Ovary (tissue), 3 donors: ENCODE measurements around the gene SORD.

Experiments
- POLR2A ChIP-seq: fragments of 450-650 bp; IDR thresholded peaks from one replicate; pipeline ENCODE4 v1.6.1; 2017; ENCODE audit warnings: antibody characterized with exemption, mild to moderate bottlenecking, moderate library complexity
- TF ChIP-seq, protein P1 (sequence below), 3 donors: fragments of 450-650 bp in 2 of 3; fragments of 200-600 bp in 1 of 3; IDR thresholded peaks; one replicate each; pipeline versions ENCODE4 v1.5.1 to v1.8.0; 2016 to 2022; ENCODE audit warnings: antibody characterized with exemption in 3 of 3, mild to moderate bottlenecking in 1 of 3
- donor health status: DM: no; HTN: no; CAD: no.

DNA sequence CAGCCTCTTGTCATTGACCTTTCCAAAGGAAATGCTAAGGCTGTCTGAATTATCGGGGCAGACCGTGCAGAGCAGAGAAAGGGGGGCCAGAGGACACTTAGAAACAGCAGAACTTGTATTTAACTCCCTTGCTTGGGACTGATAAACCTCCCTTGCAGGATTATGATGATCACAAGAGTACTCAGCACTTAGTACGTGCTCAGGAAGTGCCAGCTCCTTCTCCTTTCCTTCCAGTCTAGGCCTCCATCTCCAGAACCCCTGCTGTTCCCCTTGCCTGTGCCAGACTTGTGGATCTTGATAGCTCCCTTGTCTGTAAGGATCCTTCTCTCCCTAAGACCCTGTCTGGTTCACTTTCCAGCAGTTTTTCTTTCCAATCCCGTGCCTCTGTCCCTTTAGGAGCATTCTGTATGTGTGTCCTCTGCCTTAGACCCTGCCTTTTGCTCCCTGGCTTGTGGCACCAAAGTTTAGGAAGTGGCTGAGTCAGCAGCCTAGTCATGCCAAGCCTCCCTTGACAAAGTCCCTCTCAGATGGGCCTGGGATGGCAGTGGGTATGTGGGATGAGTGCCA lies 747 bp downstream of the SORD start:
- TF ChIP-seq, protein P1, sequence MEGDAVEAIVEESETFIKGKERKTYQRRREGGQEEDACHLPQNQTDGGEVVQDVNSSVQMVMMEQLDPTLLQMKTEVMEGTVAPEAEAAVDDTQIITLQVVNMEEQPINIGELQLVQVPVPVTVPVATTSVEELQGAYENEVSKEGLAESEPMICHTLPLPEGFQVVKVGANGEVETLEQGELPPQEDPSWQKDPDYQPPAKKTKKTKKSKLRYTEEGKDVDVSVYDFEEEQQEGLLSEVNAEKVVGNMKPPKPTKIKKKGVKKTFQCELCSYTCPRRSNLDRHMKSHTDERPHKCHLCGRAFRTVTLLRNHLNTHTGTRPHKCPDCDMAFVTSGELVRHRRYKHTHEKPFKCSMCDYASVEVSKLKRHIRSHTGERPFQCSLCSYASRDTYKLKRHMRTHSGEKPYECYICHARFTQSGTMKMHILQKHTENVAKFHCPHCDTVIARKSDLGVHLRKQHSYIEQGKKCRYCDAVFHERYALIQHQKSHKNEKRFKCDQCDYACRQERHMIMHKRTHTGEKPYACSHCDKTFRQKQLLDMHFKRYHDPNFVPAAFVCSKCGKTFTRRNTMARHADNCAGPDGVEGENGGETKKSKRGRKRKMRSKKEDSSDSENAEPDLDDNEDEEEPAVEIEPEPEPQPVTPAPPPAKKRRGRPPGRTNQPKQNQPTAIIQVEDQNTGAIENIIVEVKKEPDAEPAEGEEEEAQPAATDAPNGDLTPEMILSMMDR (IDR thresholded peaks at IDR 0.05): no peak
- no peak for TF ChIP-seq POLR2A
